AG04450 (cell line): ENCODE measurements around the gene MYO16. TPM values are rescaled to one million over a fixed set of nuclear protein-coding genes. Genes with fewer than 3 reads are reported as not detected.
"Not testable (repeated sequence)": the region's sequence is repeated elsewhere in the genome, so short reads cannot be mapped to it uniquely, and the experiment has no call there.

Experiments used
- CTCF ChIA-PET: fragments of 300-600, 350-600 bp; formaldehyde crosslinking; extraction: SDS; loops from one replicate; lab custom pipeline; 2022; ENCODE audit warnings: antibody characterized with exemption, inconsistent platforms; lab: Charles Lee
- POLR2A ChIA-PET: fragments of 350-600 bp; formaldehyde crosslinking; extraction: SDS; loops from one replicate; lab custom pipeline; 2021; ENCODE audit warnings: antibody characterized with exemption, inconsistent platforms; lab: Yijun Ruan, JAX
- DNase-seq: peaks from one replicate; pipeline ENCODE4 v3.0.0-alpha.2; 2011; ENCODE audit warnings: low read depth, low spot score
- H3K27ac ChIP-seq: one replicate; pipeline ENCODE4 v1.5.1; 2012; ENCODE audit warnings: low read depth, low read length, control low read depth
- H3K27me3 ChIP-seq: one replicate; pipeline ENCODE4 v1.6.0; 2012; ENCODE audit warnings: low read length; ENCODE audit not compliant: control insufficient read depth, insufficient read depth
- H3K4me3 ChIP-seq: 2 replicates; pipeline ENCODE4 v1.5.1; 2011; ENCODE audit warnings: mild to moderate bottlenecking, low read depth, low read length, control low read depth
- H3K9me3 ChIP-seq: 2 replicates; pipeline ENCODE4 v1.5.1; 2012; ENCODE audit warnings: low read length; ENCODE audit not compliant: control insufficient read depth, insufficient read depth
- polyA plus RNA-seq: library from polyadenylated mRNA; depleted of rRNA; stranded (reverse); fragments of >200 nt; gene quantifications from 2 replicates; pipeline ENCODE4 v1.2.3, GENCODE V29; 2011
- TF ChIP-seq, protein P1 (sequence below): IDR thresholded peaks from 2 replicates; pipeline ENCODE4 v1.5.1; 2011; ENCODE audit warnings: low read depth, low read length, control low read depth, inconsistent platforms

The MYO16 gene
- polyA plus RNA-seq, 1 experiment, result 0.02 TPM

DNA sequence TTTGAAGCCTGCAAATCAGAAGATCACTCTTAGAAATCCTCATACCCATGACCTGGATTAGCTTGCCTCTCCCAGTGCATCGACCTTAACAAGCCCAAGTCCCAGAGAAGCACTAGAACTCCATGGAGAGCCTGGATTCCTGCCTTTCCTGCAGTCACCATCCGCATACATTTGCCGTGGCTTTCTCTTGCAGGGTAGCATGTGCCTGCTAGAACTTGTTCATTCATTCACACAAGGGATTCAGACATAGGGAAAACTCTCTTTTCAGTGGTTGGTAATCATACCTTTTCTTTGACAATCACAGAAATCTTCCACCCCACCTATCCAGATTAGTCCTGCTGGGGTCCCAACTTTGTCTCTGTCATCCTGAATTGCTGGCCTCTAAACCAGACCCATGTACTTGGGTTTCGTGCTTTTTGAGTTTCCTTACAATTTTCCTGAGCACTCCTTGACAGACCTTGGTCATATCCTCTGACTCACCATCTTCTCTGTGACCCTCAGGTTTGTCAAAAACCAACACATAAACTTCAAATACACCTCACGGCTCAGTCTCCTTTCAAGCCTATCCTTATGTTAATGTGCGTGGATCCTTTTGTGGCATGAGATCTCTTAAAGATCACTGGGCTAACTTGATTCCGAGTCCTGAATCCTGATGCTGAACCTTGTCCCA is 355.0 kb downstream of the MYO16 start:
- TF ChIP-seq, protein P1, sequence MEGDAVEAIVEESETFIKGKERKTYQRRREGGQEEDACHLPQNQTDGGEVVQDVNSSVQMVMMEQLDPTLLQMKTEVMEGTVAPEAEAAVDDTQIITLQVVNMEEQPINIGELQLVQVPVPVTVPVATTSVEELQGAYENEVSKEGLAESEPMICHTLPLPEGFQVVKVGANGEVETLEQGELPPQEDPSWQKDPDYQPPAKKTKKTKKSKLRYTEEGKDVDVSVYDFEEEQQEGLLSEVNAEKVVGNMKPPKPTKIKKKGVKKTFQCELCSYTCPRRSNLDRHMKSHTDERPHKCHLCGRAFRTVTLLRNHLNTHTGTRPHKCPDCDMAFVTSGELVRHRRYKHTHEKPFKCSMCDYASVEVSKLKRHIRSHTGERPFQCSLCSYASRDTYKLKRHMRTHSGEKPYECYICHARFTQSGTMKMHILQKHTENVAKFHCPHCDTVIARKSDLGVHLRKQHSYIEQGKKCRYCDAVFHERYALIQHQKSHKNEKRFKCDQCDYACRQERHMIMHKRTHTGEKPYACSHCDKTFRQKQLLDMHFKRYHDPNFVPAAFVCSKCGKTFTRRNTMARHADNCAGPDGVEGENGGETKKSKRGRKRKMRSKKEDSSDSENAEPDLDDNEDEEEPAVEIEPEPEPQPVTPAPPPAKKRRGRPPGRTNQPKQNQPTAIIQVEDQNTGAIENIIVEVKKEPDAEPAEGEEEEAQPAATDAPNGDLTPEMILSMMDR, result no peak
- POLR2A ChIA-PET, result no interaction called here
- CTCF ChIA-PET, result no interaction called here
- Histone ChIP-seq H3K27ac (no peak overlapping the region), H3K4me3 (no peak overlapping the region), H3K9me3 (no peaks in the 10 kb centered on the region), H3K27me3 (no peaks in the 10 kb centered on the region)
- DNase-seq, result no peak

- Histone ChIP-seq H3K27ac (no peak overlapping the region), H3K4me3 (no peak overlapping the region), H3K27me3 (no peaks in the 10 kb centered on the region), H3K9me3 (no peaks in the 10 kb centered on the region)
- CTCF ChIA-PET, result no interaction called here
- POLR2A ChIA-PET, result no interaction called here
- no peak for DNase-seq
- TF ChIP-seq, protein P1, result no peak
These were observed 355.8 kb downstream of the MYO16 start for GRCh38 chr13:108985166-108985565.

DNA sequence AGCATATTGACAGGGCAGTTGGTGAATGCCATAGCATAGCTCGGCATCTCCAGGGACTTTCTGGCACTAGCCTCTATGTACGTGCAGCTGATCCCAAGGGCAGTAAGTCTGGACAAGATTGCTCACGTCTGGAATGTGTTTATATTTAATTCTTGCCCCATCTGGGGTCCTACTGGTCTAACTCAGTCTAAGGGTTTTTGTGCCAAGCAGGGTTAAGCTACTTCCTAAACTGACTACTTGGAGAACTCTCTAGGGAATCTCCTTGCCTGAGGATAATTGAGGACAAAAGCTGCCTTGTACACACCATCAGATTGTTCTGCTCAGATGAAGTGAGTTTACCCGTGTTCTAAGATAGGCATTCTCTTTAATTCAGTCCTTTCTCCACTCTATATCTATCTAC is 358.1 kb downstream of the MYO16 start:
- Histone ChIP-seq H3K4me3 (no peak overlapping the region), H3K27me3 (no peaks in the 10 kb centered on the region), H3K27ac (no peak overlapping the region), H3K9me3 (no peaks in the 10 kb centered on the region)
- DNase-seq, result no peak
- CTCF ChIA-PET, result interaction anchor here (0.6 kb wide), 1 partner anchor 1073 kb away, joined by 4 read pairs; no protein-coding TSS in a partner anchor
- POLR2A ChIA-PET, result no interaction called here
- TF ChIP-seq, protein P1, result no peak

GRCh38 chr13:108987944-108988343 is 358.5 kb downstream of the MYO16 start:
- no peak for DNase-seq
- H3K4me3 ChIP-seq, result no peak overlapping the region
- TF ChIP-seq, protein P1, result no peak
- no peak overlapping the region for H3K27ac ChIP-seq
- ChIA-PET POLR2A (no interaction called here), CTCF (interaction anchor here (0.6 kb wide), 1 partner anchor 1072 kb away, joined by 4 read pairs; no protein-coding TSS in a partner anchor)
- no peaks in the 10 kb centered on the region for H3K9me3 ChIP-seq
- no peaks in the 10 kb centered on the region for H3K27me3 ChIP-seq

- POLR2A ChIA-PET, H3K4me3 ChIP-seq, H3K27me3 ChIP-seq, DNase-seq, H3K27ac ChIP-seq, CTCF ChIA-PET, H3K9me3 ChIP-seq: not testable (repeated sequence)
These were observed 362.0 kb downstream of the MYO16 start for GRCh38 chr13:108991416-108991815.
